ENCODE measurements around the gene PITX1.

- TF ChIP-seq ZNF565 (CRISPR knock-in tag; conservative IDR thresholded peaks at IDR 0.05; ENCODE audit: low read depth) (no peak), SNAI2 (CRISPR knock-in tag; IDR thresholded peaks at IDR 0.05) (no peak), TCF4 (CRISPR knock-in tag; IDR thresholded peaks at IDR 0.05; ENCODE audit: borderline replicate concordance) (no peak), TSHZ2 (CRISPR knock-in tag; IDR thresholded peaks at IDR 0.05) (no peak), CREB5 (CRISPR knock-in tag; IDR thresholded peaks at IDR 0.05; ENCODE audit: low read depth) (no peak), OSR1 (CRISPR knock-in tag; IDR thresholded peaks at IDR 0.05) (no peak), RARB (CRISPR knock-in tag; IDR thresholded peaks at IDR 0.05) (no peak), PPARA (CRISPR knock-in tag; IDR thresholded peaks at IDR 0.05; ENCODE audit: borderline replicate concordance) (no peak), PATZ1 (CRISPR knock-in tag; IDR thresholded peaks at IDR 0.05; ENCODE audit: borderline replicate concordance) (no peak)
These were observed 16.3 kb upstream of the PITX1 start for GRCh38 chr5:135050244-135050767.
